ENCODE data around the gene RPL18.
A peak's percentile ranks its signal among the peaks of the same experiment; 100 is the strongest.
"Not testable (repeated sequence)": the region's sequence is repeated elsewhere in the genome, so short reads cannot be mapped to it uniquely, and the experiment has no call there.

The RPL18 gene

DNA sequence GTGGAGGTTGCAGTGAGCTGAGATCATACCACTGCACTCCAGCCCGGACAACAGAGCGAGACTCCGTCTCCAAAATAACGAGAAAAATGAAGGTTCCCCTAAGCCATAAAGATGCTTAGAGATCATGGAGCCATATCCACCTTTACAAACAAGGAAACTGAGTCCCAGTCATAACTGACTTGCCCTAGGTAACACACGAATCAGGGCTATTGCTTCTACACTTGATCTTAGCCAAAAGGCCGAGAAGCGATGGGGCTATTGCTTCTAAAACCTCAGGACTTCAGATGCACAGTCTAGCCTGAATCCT lies 15.0 kb upstream of the RPL18 start:
- H3K9me3 ChIP-seq (ENCODE audit: severe bottlenecking), result no peaks in the 10 kb centered on the region
- TF ChIP-seq, protein P1, sequence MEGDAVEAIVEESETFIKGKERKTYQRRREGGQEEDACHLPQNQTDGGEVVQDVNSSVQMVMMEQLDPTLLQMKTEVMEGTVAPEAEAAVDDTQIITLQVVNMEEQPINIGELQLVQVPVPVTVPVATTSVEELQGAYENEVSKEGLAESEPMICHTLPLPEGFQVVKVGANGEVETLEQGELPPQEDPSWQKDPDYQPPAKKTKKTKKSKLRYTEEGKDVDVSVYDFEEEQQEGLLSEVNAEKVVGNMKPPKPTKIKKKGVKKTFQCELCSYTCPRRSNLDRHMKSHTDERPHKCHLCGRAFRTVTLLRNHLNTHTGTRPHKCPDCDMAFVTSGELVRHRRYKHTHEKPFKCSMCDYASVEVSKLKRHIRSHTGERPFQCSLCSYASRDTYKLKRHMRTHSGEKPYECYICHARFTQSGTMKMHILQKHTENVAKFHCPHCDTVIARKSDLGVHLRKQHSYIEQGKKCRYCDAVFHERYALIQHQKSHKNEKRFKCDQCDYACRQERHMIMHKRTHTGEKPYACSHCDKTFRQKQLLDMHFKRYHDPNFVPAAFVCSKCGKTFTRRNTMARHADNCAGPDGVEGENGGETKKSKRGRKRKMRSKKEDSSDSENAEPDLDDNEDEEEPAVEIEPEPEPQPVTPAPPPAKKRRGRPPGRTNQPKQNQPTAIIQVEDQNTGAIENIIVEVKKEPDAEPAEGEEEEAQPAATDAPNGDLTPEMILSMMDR (IDR thresholded peaks at IDR 0.05; ENCODE audit: low read depth, low read length), result no peak
- H3K36me3 ChIP-seq, result peaks cover 29% of the 10 kb centered on the region
- H3K4me3 ChIP-seq (ENCODE audit: low read depth, low read length), result peak overlapping the region; percentile 38
- DNase-seq, result no peak
- no peaks in the 10 kb centered on the region for H3K27me3 ChIP-seq (ENCODE audit: insufficient read depth, low read depth, severe bottlenecking)
- H3K27ac ChIP-seq, result peak overlapping the region; percentile 43

DNA sequence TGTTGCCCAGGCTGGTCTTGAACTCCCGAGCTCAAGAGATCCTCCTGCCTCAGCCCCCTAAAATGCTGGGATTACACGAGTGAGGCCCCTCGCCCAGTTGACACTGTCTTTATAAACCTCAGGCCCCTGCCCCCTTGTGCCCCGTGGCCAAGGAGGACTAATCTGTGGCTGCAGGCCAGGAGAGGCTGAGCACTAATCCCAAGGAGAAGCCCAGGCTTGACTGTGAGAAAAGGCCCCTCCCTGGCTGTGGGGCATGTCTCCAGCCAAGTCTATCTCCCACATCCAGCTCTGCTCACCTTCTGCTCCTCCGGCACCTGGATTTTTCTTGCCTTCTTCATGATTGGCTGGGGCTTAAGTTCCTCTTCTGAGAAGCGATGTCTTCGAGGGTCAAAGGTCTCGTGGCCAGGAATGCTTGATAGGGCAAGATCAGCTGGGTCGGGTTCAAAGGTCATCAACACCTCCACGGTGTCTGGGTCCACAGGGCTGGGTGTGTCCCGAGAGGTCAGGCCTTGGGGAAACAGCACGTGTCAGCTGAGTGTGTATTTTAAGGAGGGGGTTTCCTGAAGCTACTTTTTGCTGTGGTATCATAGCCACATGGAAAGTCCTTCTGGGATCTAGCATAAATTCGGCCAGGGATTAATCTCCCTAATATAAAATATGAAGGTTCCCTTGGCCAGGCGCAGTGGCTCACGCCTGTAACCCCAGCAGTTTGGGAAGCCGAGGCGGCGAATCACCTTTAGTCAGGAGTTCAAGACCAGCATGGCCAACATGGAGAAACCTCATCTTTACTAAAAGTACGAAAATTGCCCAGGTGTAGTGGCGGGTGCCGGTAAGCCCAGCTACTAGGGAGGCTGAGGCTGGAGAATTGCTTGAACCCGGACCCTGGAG lies 14.4 kb upstream of the RPL18 start:
- H3K9me3 ChIP-seq (ENCODE audit: severe bottlenecking), result no peaks in the 10 kb centered on the region
- peak; percentile 87 for DNase-seq
- H3K27ac ChIP-seq, result peak overlapping the region; percentile 43
- H3K4me3 ChIP-seq (ENCODE audit: low read depth, low read length), result peak overlapping the region; percentile 38
- peaks cover 33% of the 10 kb centered on the region for H3K36me3 ChIP-seq
- H3K27me3 ChIP-seq (ENCODE audit: insufficient read depth, low read depth, severe bottlenecking), result no peaks in the 10 kb centered on the region
- TF ChIP-seq, protein P1 (IDR thresholded peaks at IDR 0.05; ENCODE audit: low read depth, low read length), result no peak

DNA sequence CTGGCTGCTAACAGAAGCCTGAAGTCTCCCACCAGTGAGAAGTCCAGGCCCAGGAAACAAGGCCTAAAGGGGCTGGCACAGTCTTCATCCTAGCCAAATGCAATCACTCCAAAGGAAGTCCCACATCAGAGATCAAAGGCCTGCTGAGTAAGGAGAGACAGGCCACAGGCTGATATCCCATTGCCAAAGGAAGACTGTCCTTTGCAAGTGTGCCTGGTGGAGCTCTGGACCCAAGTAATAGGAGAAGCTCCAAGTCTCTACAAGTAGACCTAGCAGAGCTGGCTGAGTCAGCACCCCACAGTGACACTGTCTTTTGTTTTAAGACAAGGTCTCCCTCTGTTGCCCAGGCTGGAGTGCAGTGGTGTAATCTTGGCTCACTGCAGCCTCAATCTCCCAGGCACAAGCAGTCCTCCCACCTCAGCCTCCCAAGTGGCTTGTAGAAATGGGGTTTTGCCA lies 13.7 kb upstream of the RPL18 start:
- no peak overlapping the region for H3K4me3 ChIP-seq (ENCODE audit: low read depth, low read length)
- H3K9me3 ChIP-seq (ENCODE audit: severe bottlenecking), result no peaks in the 10 kb centered on the region
- H3K36me3 ChIP-seq, result peaks cover 33% of the 10 kb centered on the region
- TF ChIP-seq, protein P1 (IDR thresholded peaks at IDR 0.05; ENCODE audit: low read depth, low read length), result no peak
- H3K27ac ChIP-seq, result peak overlapping the region; percentile 43
- DNase-seq, result no peak
- no peaks in the 10 kb centered on the region for H3K27me3 ChIP-seq (ENCODE audit: insufficient read depth, low read depth, severe bottlenecking)

DNA sequence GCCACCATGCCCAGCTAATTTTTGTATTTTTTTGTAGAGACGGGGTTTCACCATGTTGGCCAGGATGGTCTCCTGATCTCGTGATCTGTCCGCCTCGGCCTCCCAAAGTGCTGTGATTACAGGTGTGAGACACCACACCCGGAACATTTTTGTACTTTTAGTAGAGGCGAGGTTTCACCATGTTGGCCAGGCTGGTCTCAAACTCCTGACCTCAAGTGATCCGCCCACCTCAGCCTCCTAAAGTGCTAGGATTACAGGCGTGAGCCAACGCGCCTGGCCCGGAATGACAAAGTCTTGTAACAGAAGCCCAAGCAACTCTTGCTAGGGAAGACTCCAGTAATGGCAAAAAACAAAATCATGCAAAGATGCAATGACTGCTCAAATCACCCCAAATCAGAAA lies 13.3 kb upstream of the RPL18 start:
- not testable (repeated sequence) for H3K4me3 ChIP-seq (ENCODE audit: low read depth, low read length); DNase-seq; H3K27me3 ChIP-seq (ENCODE audit: insufficient read depth, low read depth, severe bottlenecking); H3K9me3 ChIP-seq (ENCODE audit: severe bottlenecking)
- peaks cover 33% of the 10 kb centered on the region for H3K36me3 ChIP-seq
- H3K27ac ChIP-seq, result peak overlapping the region; percentile 43

DNA sequence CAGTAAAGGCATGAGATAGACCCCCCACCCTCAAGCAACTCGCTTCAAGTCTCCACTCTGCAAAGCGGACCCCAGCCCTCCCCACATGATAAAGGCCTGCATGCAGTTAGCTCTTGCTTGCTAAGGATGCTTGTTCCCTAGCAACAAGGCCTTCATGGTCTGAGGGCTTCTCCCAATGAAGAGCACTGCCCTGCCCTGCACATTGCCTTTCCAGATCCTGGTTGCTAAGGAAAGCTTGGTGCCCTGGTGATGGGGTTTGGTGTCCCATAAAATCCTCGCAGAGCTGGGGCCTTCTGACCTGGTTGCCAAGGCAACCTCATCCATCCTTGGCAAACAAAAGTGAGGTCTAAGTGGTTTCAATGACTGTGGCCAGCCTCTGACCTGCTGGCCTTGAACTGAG lies 12.2 kb upstream of the RPL18 start:
- TF ChIP-seq, protein P1 (IDR thresholded peaks at IDR 0.05; ENCODE audit: low read depth, low read length), result no peak
- no peak for DNase-seq
- Histone ChIP-seq H3K4me3 (ENCODE audit: low read depth, low read length) (no peak overlapping the region), H3K36me3 (peaks cover 36% of the 10 kb centered on the region), H3K9me3 (ENCODE audit: severe bottlenecking) (no peaks in the 10 kb centered on the region), H3K27ac (no peak overlapping the region), H3K27me3 (ENCODE audit: insufficient read depth, low read depth, severe bottlenecking) (no peaks in the 10 kb centered on the region)

DNA sequence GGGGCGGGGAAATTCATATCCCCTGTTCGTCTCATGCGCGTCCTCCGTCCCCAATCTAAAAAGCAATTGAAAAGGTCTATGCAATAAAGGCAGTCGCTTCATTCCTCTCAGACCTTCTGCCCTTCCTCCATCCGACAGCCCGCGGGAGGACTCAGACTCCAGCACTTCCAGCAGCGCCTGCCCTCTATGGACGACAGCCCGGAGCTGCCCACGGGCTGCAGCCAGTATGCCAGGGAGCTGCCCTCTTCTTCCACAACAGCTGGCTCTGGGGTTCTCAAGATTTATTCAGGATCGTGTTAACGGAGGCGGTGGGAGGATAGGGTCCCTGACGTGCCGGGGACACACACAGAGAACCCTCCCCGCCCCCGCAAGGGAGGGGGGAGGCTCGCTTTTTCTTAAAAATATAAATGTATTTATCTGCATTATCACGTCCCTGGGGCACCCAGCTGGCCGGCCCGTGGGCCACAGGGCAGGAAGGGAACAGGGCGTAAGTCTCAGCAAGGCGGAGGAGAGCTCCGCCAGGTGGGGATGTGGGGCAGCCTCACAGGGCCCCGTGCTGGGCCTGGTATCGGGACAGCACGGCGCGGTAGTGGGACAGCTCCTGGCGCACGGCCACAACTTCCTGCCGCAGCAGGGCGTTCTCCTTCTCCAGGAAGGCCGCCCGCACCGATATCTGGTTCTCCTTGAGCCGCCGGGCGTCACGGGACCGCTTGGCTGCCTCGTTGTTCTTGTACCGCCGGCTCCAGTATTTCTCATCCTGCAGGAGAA lies 11.5 kb upstream of the RPL18 start:
- peaks cover 41% of the 10 kb centered on the region for H3K36me3 ChIP-seq
- H3K4me3 ChIP-seq (ENCODE audit: low read depth, low read length), result no peak overlapping the region
- H3K27ac ChIP-seq, result no peak overlapping the region
- H3K9me3 ChIP-seq (ENCODE audit: severe bottlenecking), result no peaks in the 10 kb centered on the region
- TF ChIP-seq, protein P1 (IDR thresholded peaks at IDR 0.05; ENCODE audit: low read depth, low read length), result no peak
- H3K27me3 ChIP-seq (ENCODE audit: insufficient read depth, low read depth, severe bottlenecking), result no peaks in the 10 kb centered on the region
- no peak for DNase-seq
